ENCODE measurements around the gene LPIN1.
"Not testable (repeated sequence)": the region's sequence is repeated elsewhere in the genome, so short reads cannot be mapped to it uniquely, and the experiment has no call there.

LPIN1 gene

GRCh38 chr2:11814979-11815510 lies 68.6 kb downstream of the LPIN1 start:
- intact Hi-C loops (cut with DNase I), result no loop called here
- peak in 1 of 42 donors; percentile 24 for DNase-seq

- intact Hi-C loops (cut with DNase I); DNase-seq: not testable (repeated sequence)
Measured at GRCh38 chr2:11816935-11817334, 70.5 kb downstream of the LPIN1 start.

- intact Hi-C loops (cut with DNase I), result no loop called here
- DNase-seq, result no peak
Measured at GRCh38 chr2:11819235-11819729, 72.8 kb downstream of the LPIN1 start.

- intact Hi-C loops (cut with DNase I), result loop anchor here (10.0 kb wide), 1 partner anchor 1184 kb away; no protein-coding TSS in a partner anchor
- DNase-seq, result no peak
Measured at GRCh38 chr2:11820650-11821049, 74.2 kb downstream of the LPIN1 start.

GRCh38 chr2:11821705-11822104 lies 75.3 kb downstream of the LPIN1 start:
- no peak for DNase-seq
- intact Hi-C loops (cut with DNase I), result loop anchor here (10.0 kb wide), 1 partner anchor 1183 kb away; no protein-coding TSS in a partner anchor

- not testable (repeated sequence) for DNase-seq
- intact Hi-C loops (cut with DNase I), result loop anchor here (10.0 kb wide), 1 partner anchor 1182 kb away; no protein-coding TSS in a partner anchor
Measured at GRCh38 chr2:11822359-11822745, 75.9 kb downstream of the LPIN1 start.

- intact Hi-C loops (cut with DNase I), result loop anchor here (10.0 kb wide), 1 partner anchor 1182 kb away; no protein-coding TSS in a partner anchor
- peak in 2 of 42 donors; percentile 20 to 41 for DNase-seq
Measured at GRCh38 chr2:11822746-11823451, 76.5 kb downstream of the LPIN1 start.

- DNase-seq, result no peak
- intact Hi-C loops (cut with DNase I), result loop anchor here (10.0 kb wide), 1 partner anchor 1180 kb away; no protein-coding TSS in a partner anchor
Measured at GRCh38 chr2:11824901-11825828, 78.7 kb downstream of the LPIN1 start.

- DNase-seq, result no peak
- intact Hi-C loops (cut with DNase I), result loop anchor here (10.0 kb wide), 1 partner anchor 1177 kb away; no protein-coding TSS in a partner anchor
Measured at GRCh38 chr2:11827547-11827946, 81.1 kb downstream of the LPIN1 start.

- no peak for DNase-seq
- intact Hi-C loops (cut with DNase I), result loop anchor here (10.0 kb wide), 1 partner anchor 1176 kb away; no protein-coding TSS in a partner anchor
Measured at GRCh38 chr2:11828933-11829323, 82.5 kb downstream of the LPIN1 start.

GRCh38 chr2:11829324-11829946 lies 83.0 kb downstream of the LPIN1 start:
- intact Hi-C loops (cut with DNase I), result loop anchor here (10.0 kb wide), 1 partner anchor 1175 kb away; no protein-coding TSS in a partner anchor

GRCh38 chr2:11829947-11830707 lies 83.7 kb downstream of the LPIN1 start:
- peak; percentile 42 to 92 (median 76) for DNase-seq
- intact Hi-C loops (cut with DNase I), result loop anchor here (10.0 kb wide), 1 partner anchor 1175 kb away; no protein-coding TSS in a partner anchor

More at GRCh38 chr2:11829324-11829946, 83.0 kb downstream of the LPIN1 start:
- peak; percentile 43 to 86 (median 70) for DNase-seq

- no peak for DNase-seq
- intact Hi-C loops (cut with DNase I), result no loop called here
Measured at GRCh38 chr2:11830708-11831301, 84.4 kb downstream of the LPIN1 start.

GRCh38 chr2:11831415-11831814 lies 85.0 kb downstream of the LPIN1 start:
- no peak for DNase-seq
- intact Hi-C loops (cut with DNase I), result no loop called here

- no peak for DNase-seq
- intact Hi-C loops (cut with DNase I), result no loop called here
Measured at GRCh38 chr2:11832531-11832930, 86.1 kb downstream of the LPIN1 start.

- DNase-seq, result no peak
- intact Hi-C loops (cut with DNase I), result no loop called here
Measured at GRCh38 chr2:11833601-11834000, 87.2 kb downstream of the LPIN1 start.

- intact Hi-C loops (cut with DNase I), result no loop called here
- DNase-seq, result no peak
Measured at GRCh38 chr2:11835403-11835802, 89.0 kb downstream of the LPIN1 start.
